IMR-90 (cell line): ENCODE results near the gene VWDE. TPM values are rescaled to one million over a fixed set of nuclear protein-coding genes. Genes with fewer than 3 reads are reported as not detected.

Experiments used
- ATAC-seq: fragments of 200-7000 bp; cut with Tn5 transposase; 2 replicates; pipeline ENCODE4 v1.9.1; 2020; ENCODE audit warnings: low read depth, mild to moderate bottlenecking, moderate library complexity
- BruUV-seq: library from RNA; stranded (reverse); fragments of 400-500 nt; replicated peaks from 2 replicates; lab custom pipeline; 2021; lab: Mats Ljungman, UMichigan
- CTCF ChIA-PET: fragments of 300-600 bp; formaldehyde crosslinking; extraction: SDS; loops from one replicate; lab custom pipeline; 2021; ENCODE audit warnings: antibody characterized with exemption; lab: Yijun Ruan, JAX
- POLR2A ChIA-PET: fragments of 300-600 bp; sonication (Branson Sonifier 250); formaldehyde crosslinking; loops from one replicate; lab custom pipeline; 2022; ENCODE audit warnings: antibody characterized with exemption; ENCODE audit not compliant: unreplicated experiment; lab: Charles Lee
- DNase-seq: peaks from one replicate; pipeline ENCODE4 v3.0.0; 2013
- H2AFZ ChIP-seq: replicated peaks from 2 replicates; pipeline ENCODE3; 2013; ENCODE audit warnings: low read length, mild to moderate bottlenecking; ENCODE audit not compliant: poor library complexity
- H2AK5ac ChIP-seq: 2 replicates; pipeline ENCODE4 v1.6.1; 2013; ENCODE audit warnings: low read depth, low read length, inconsistent platforms
- H2AK9ac ChIP-seq: replicated peaks from 2 replicates; pipeline ENCODE3; 2013; ENCODE audit warnings: mild to moderate bottlenecking, low read depth, low read length, moderate library complexity; ENCODE audit not compliant: poor library complexity
- H2BK120ac ChIP-seq: 2 replicates; pipeline ENCODE4 v1.6.1; 2013; ENCODE audit warnings: low read depth, low read length, inconsistent platforms
- H2BK15ac ChIP-seq: 3 replicates; pipeline ENCODE4 v1.6.1; 2013; ENCODE audit warnings: low read depth, low read length, inconsistent platforms
- H2BK20ac ChIP-seq: 2 replicates; pipeline ENCODE4 v1.6.1; 2013; ENCODE audit warnings: low read depth, mild to moderate bottlenecking, inconsistent platforms, low read length, moderate library complexity
- H2BK5ac ChIP-seq: 2 replicates; pipeline ENCODE4 v1.6.1; 2013; ENCODE audit warnings: mild to moderate bottlenecking, low read depth, low read length, inconsistent platforms; ENCODE audit not compliant: poor library complexity, severe bottlenecking
- H3K14ac ChIP-seq: replicated peaks from 2 replicates; pipeline ENCODE4 v1.6.1; 2013; ENCODE audit warnings: low read depth, low read length, inconsistent platforms
- H3K18ac ChIP-seq: 2 replicates; pipeline ENCODE4 v1.6.1; 2013; ENCODE audit warnings: low read depth, low read length, control low read depth
- H3K23ac ChIP-seq: 2 replicates; pipeline ENCODE4 v1.6.1; 2013; ENCODE audit warnings: low read depth, low read length, inconsistent platforms
- H3K27ac ChIP-seq: 2 replicates; pipeline ENCODE4 v1.5.1; 2013; ENCODE audit warnings: mild to moderate bottlenecking, control low read depth, low read length; ENCODE audit not compliant: insufficient read depth
- H3K27me3 ChIP-seq: 2 replicates; pipeline ENCODE4 v1.6.1; 2013; ENCODE audit warnings: low read length; ENCODE audit not compliant: control insufficient read depth, insufficient read depth
- H3K36me3 ChIP-seq: 2 replicates; pipeline ENCODE4 v1.6.1; 2013; ENCODE audit warnings: low read length, mixed read lengths; ENCODE audit not compliant: control insufficient read depth, insufficient read depth
- H3K4ac ChIP-seq: 2 replicates; pipeline ENCODE4 v1.6.1; 2013; ENCODE audit warnings: low read depth, low read length, inconsistent platforms
- H3K4me1 ChIP-seq: 2 replicates; pipeline ENCODE4 v1.6.1; 2013; ENCODE audit warnings: low read length, mixed read lengths; ENCODE audit not compliant: control insufficient read depth, insufficient read depth
- H3K4me2 ChIP-seq: 2 replicates; pipeline ENCODE4 v1.6.1; 2013; ENCODE audit warnings: low read depth, mild to moderate bottlenecking, control low read depth, low read length, moderate library complexity
- H3K4me3 ChIP-seq: 2 replicates; pipeline ENCODE4 v1.5.1; 2013; ENCODE audit warnings: low read depth, mild to moderate bottlenecking, control low read depth, low read length, moderate library complexity; ENCODE audit not compliant: insufficient read depth
- H3K56ac ChIP-seq: 2 replicates; pipeline ENCODE4 v1.6.1; 2013; ENCODE audit warnings: low read length, inconsistent platforms; ENCODE audit not compliant: insufficient read depth; ENCODE audit errors: extremely low read depth
- H3K79me1 ChIP-seq, 2 experiments: 2 replicates each; pipeline ENCODE4 v1.6.1; 2013; ENCODE audit warnings: low read length in 2 of 2, inconsistent platforms in 1 of 2, low read depth in 1 of 2
- H3K9ac ChIP-seq: 2 replicates; pipeline ENCODE4 v1.6.1; 2013; ENCODE audit warnings: low read depth, low read length, control low read depth
- H3K9me1 ChIP-seq: 2 replicates; pipeline ENCODE4 v1.6.1; 2013; ENCODE audit warnings: low read length, inconsistent platforms; ENCODE audit not compliant: insufficient read depth
- H3K9me3 ChIP-seq: 2 replicates; pipeline ENCODE4 v1.6.1; 2013; ENCODE audit warnings: low read length; ENCODE audit not compliant: control insufficient read depth, insufficient read depth
- H4K20me1 ChIP-seq: 2 replicates; pipeline ENCODE4 v1.6.1; 2013; ENCODE audit warnings: low read length, inconsistent platforms; ENCODE audit not compliant: insufficient read depth
- H4K5ac ChIP-seq: 2 replicates; pipeline ENCODE4 v1.6.1; 2013; ENCODE audit warnings: mild to moderate bottlenecking, low read depth, low read length, control low read depth
- H4K8ac ChIP-seq, 2 experiments: 2 replicates each; pipeline ENCODE4 v1.6.1; 2013; ENCODE audit warnings: low read depth in 2 of 2, low read length in 2 of 2, control low read depth in 1 of 2, inconsistent platforms in 1 of 2
- H4K91ac ChIP-seq: 2 replicates; pipeline ENCODE4 v1.6.1; 2013; ENCODE audit warnings: low read depth, low read length, inconsistent platforms; ENCODE audit not compliant: insufficient read depth
- BHLHE40 ChIP-seq: fragments of 150-350 bp; IDR thresholded peaks from 2 replicates; pipeline ENCODE4 v1.6.1; 2016; ENCODE audit warnings: mild to moderate bottlenecking, low read depth, low read length
- CEBPB ChIP-seq: IDR thresholded peaks from 2 replicates; pipeline ENCODE4 v1.6.1; 2012; ENCODE audit warnings: low read depth, low read length, improper control_type of control experiment
- CHD1 ChIP-seq: IDR thresholded peaks from 2 replicates; pipeline ENCODE4 v1.6.1; 2012; ENCODE audit warnings: low read depth, low read length, improper control_type of control experiment
- CTCF ChIP-seq: conservative IDR thresholded peaks from 2 replicates; pipeline ENCODE4 v1.5.1; 2012; ENCODE audit warnings: mild to moderate bottlenecking, low read depth, low read length, improper control_type of control experiment
- ELK1 ChIP-seq: fragments of 150-350 bp; IDR thresholded peaks from 2 replicates; pipeline ENCODE4 v1.6.1; 2016; ENCODE audit warnings: low read depth, mild to moderate bottlenecking, low read length, moderate library complexity, borderline replicate concordance
- FOS ChIP-seq: fragments of 150-350 bp; IDR thresholded peaks from 2 replicates; pipeline ENCODE4 v1.6.1; 2016; ENCODE audit warnings: low read depth, low read length
- MAFK ChIP-seq: IDR thresholded peaks from 2 replicates; pipeline ENCODE4 v1.6.1; 2012; ENCODE audit warnings: low read depth, low read length, improper control_type of control experiment
- MAZ ChIP-seq: IDR thresholded peaks from 2 replicates; pipeline ENCODE4 v1.6.1; 2012; ENCODE audit warnings: low read depth, mild to moderate bottlenecking, low read length, improper control_type of control experiment, moderate library complexity, borderline replicate concordance
- MXI1 ChIP-seq: IDR thresholded peaks from 2 replicates; pipeline ENCODE4 v1.6.1; 2012; ENCODE audit warnings: low read depth, mild to moderate bottlenecking, low read length, moderate library complexity, borderline replicate concordance
- POLR2A ChIP-seq: IDR thresholded peaks from 2 replicates; pipeline ENCODE4 v1.6.1; 2012; ENCODE audit warnings: mild to moderate bottlenecking, low read depth, low read length
- SMC3 ChIP-seq: fragments of 150-350 bp; IDR thresholded peaks from 2 replicates; pipeline ENCODE4 v1.6.1; 2016; ENCODE audit warnings: low read depth, mild to moderate bottlenecking, antibody characterized with exemption, low read length, moderate library complexity
- USF2 ChIP-seq: fragments of 150-350 bp; IDR thresholded peaks from 2 replicates; pipeline ENCODE4 v1.6.1; 2017; ENCODE audit warnings: mild to moderate bottlenecking, antibody characterized with exemption, low read length, low read depth
- WGBS, 2 experiments: methylation state at CpG; one replicate each; pipeline versions ENCODE4 v1.1.5 to v1.1.7; 2013; ENCODE audit warnings: missing lambda C conversion rate in 2 of 2; ENCODE audit not compliant: insufficient read length in 1 of 2; ENCODE audit errors: extremely low coverage in 2 of 2; 5-methylcytosine and 5-hydroxymethylcytosine counted together
- dilution Hi-C: fragments of 300-500 bp; cut with HindIII; formaldehyde crosslinking; loops from one replicate; pipeline ENCODE4 v1.14.3; 2018; ENCODE audit warnings: low sequenced_read_pairs; ENCODE audit not compliant: unreplicated experiment
- in situ Hi-C: fragments of 300-500 bp; cut with MboI; formaldehyde crosslinking; loops from 3 replicates; pipeline ENCODE4 v1.14.3; 2019; ENCODE audit warnings: low sequenced_read_pairs, inconsistent platforms, mixed read lengths
- intact Hi-C: fragments of 100-400 bp; cut with micrococcal nuclease; formaldehyde crosslinking; loops from 2 replicates; pipeline ENCODE4 v1.10.0; 2022
- polyA plus RNA-seq, 3 experiments: library from polyadenylated mRNA; depleted of rRNA; stranded (reverse); fragments of >200 nt; gene quantifications; 2 replicates each; pipeline ENCODE4 v1.2.3, GENCODE V29; 2012; ENCODE audit warnings: low replicate concordance in 1 of 3
- total RNA-seq: library from RNA; depleted of rRNA; stranded (reverse); fragments of >200 nt; gene quantifications from 2 replicates; pipeline ENCODE4 v1.2.3, GENCODE V29; 2012

Gene VWDE
- total and polyA plus RNA-seq, 2 of the 4 experiments (the other 2 are of a cell fraction): 0.05 to 0.18 TPM

GRCh38 chr7:12281038-12281437 lies 122.6 kb downstream of the VWDE start:
- Histone ChIP-seq H4K20me1 (no peaks in the 10 kb centered on the region), H2BK120ac (no peak overlapping the region), H2AK9ac (no peak overlapping the region), H3K9me1 (no peaks in the 10 kb centered on the region), H3K18ac (no peak overlapping the region), H3K56ac (no peak overlapping the region), H3K27me3 (no peaks in the 10 kb centered on the region), H4K8ac (no peak overlapping the region), H3K4me3 (no peak overlapping the region), H3K4me1 (no peaks in the 10 kb centered on the region), H3K4me2 (no peak overlapping the region), H2AFZ (no peak overlapping the region), H2BK5ac (no peak overlapping the region), H3K79me1 (no peaks in the 10 kb centered on the region), H3K23ac (no peak overlapping the region), H3K9ac (no peak overlapping the region), H2BK20ac (no peak overlapping the region), H3K4ac (no peak overlapping the region), H2BK15ac (no peak overlapping the region), H3K14ac (no peak overlapping the region), H2AK5ac (no peak overlapping the region), H4K91ac (no peak overlapping the region), H3K27ac (no peak overlapping the region), H4K5ac (no peak overlapping the region), H3K9me3 (no peaks in the 10 kb centered on the region), H3K36me3 (no peaks in the 10 kb centered on the region)
- intact Hi-C loops (no loop called here), in situ Hi-C loops (no loop called here), dilution Hi-C loops (no loop called here)
- no CpG with 5 or more reads among the region's 1 CpG for WGBS, 2 experiments
- ChIA-PET POLR2A (no interaction called here), CTCF (no interaction called here)
- peak; percentile 5 for DNase-seq
- no TSS peak for BruUV-seq
- no peak for TF ChIP-seq CHD1
- no peak for TF ChIP-seq CTCF
- TF ChIP-seq MAZ: no peak
- TF ChIP-seq MAFK: no peak
- TF ChIP-seq SMC3: no peak
- no peak for TF ChIP-seq ELK1
- TF ChIP-seq BHLHE40: no peak
- TF ChIP-seq USF2: no peak
- TF ChIP-seq CEBPB: no peak
- no peak for TF ChIP-seq MXI1
- TF ChIP-seq POLR2A: no peak
- no peak for TF ChIP-seq FOS
- no peak; the same call in 1 of the 2 replicates for ATAC-seq
